Activated CD8-positive, alpha-beta memory T cell treated with anti-CD3 and anti-CD28 coated beads, Interleukin-2, amount 50 U/mL, for 48 hours (primary cell): ENCODE results near the gene VSX1.
A peak's percentile ranks its signal among the peaks of the same experiment; 100 is the strongest.

Experiments
- DNase-seq: peaks from one replicate; pipeline ENCODE4 v3.0.0-alpha.2; 2020

The VSX1 gene

GRCh38 chr20:25065072-25065624 lies 16.8 kb downstream of the VSX1 start:
- no peak for DNase-seq

- DNase-seq, result no peak
These were observed 17.3 kb downstream of the VSX1 start for GRCh38 chr20:25064561-25065071.

GRCh38 chr20:25063981-25064380 lies 18.0 kb downstream of the VSX1 start:
- DNase-seq, result no peak

- DNase-seq, result no peak
These were observed 18.4 kb downstream of the VSX1 start for GRCh38 chr20:25063546-25063945.

GRCh38 chr20:25062841-25063240 lies 19.1 kb downstream of the VSX1 start:
- DNase-seq, result no peak

GRCh38 chr20:25061821-25062530 lies 20.0 kb downstream of the VSX1 start:
- no peak for DNase-seq

GRCh38 chr20:25061103-25061799 lies 20.7 kb downstream of the VSX1 start:
- no peak for DNase-seq

GRCh38 chr20:25059866-25060465 lies 22.0 kb downstream of the VSX1 start:
- DNase-seq, result no peak

GRCh38 chr20:25058847-25059810 lies 22.8 kb downstream of the VSX1 start:
- DNase-seq, result no peak

GRCh38 chr20:25058051-25058846 lies 23.7 kb downstream of the VSX1 start, which contains the start of gene ACSS1:
Gene ACSS1, minus strand, starts transcription at chr20:25058139. Its CDS starts 37 bp downstream, at chr20:25058102.
- DNase-seq, result peak; percentile 82

- peak; percentile 87 for DNase-seq
These were observed 24.5 kb downstream of the VSX1 start for GRCh38 chr20:25057234-25058050.

- no peak for DNase-seq
These were observed 25.2 kb downstream of the VSX1 start for GRCh38 chr20:25056690-25057233.

GRCh38 chr20:25055711-25056495 lies 26.0 kb downstream of the VSX1 start:
- no peak for DNase-seq

- DNase-seq, result no peak
These were observed 26.8 kb downstream of the VSX1 start for GRCh38 chr20:25054995-25055629.

GRCh38 chr20:25054096-25054820 lies 27.7 kb downstream of the VSX1 start:
- DNase-seq, result no peak

GRCh38 chr20:25053255-25054031 lies 28.5 kb downstream of the VSX1 start:
- DNase-seq, result no peak
